ENCODE measurements around the gene PRKG1.

GRCh38 chr10:51588984-51589383 is 514.7 kb downstream of the PRKG1 start:
- TF ChIP-seq CTCF (IDR thresholded peaks at IDR 0.05): no peak
- no peak for TF ChIP-seq EZH2phosphoT487 (IDR thresholded peaks at IDR 0.05)
